ENCODE measurements around the gene FBXO44.
"Not testable (repeated sequence)": the region's sequence is repeated elsewhere in the genome, so short reads cannot be mapped to it uniquely, and the experiment has no call there.

The FBXO44 gene

GRCh38 chr1:11640944-11641343 is 13.7 kb upstream of the FBXO44 start:
- Histone ChIP-seq H3K27me3 (ENCODE audit: control insufficient read depth, insufficient read depth, low read length) (no peaks in the 10 kb centered on the region), H3K9ac (ENCODE audit: low read length) (no peak overlapping the region), H3K27ac (ENCODE audit: low read length) (no peak overlapping the region), H3K9me3 (ENCODE audit: control insufficient read depth, low read depth, low read length) (no peaks in the 10 kb centered on the region), H3K4me1 (ENCODE audit: control insufficient read depth, low read depth, low read length) (no peaks in the 10 kb centered on the region), H3K4me3 (ENCODE audit: low read length) (no peak overlapping the region), H3K36me3 (ENCODE audit: control insufficient read depth, low read depth, low read length) (no peaks in the 10 kb centered on the region)

- H3K9ac ChIP-seq (ENCODE audit: low read length), result no peak overlapping the region
- H3K36me3 ChIP-seq (ENCODE audit: control insufficient read depth, low read depth, low read length), result no peaks in the 10 kb centered on the region
- H3K27me3 ChIP-seq (ENCODE audit: control insufficient read depth, insufficient read depth, low read length), result no peaks in the 10 kb centered on the region
- H3K9me3 ChIP-seq (ENCODE audit: control insufficient read depth, low read depth, low read length), result no peaks in the 10 kb centered on the region
- H3K4me3 ChIP-seq (ENCODE audit: low read length), result no peak overlapping the region
- H3K27ac ChIP-seq (ENCODE audit: low read length), result no peak overlapping the region
- no peaks in the 10 kb centered on the region for H3K4me1 ChIP-seq (ENCODE audit: control insufficient read depth, low read depth, low read length)
These were observed 12.8 kb upstream of the FBXO44 start for GRCh38 chr1:11641776-11642305.

- H3K9me3 ChIP-seq (ENCODE audit: control insufficient read depth, low read depth, low read length); H3K4me1 ChIP-seq (ENCODE audit: control insufficient read depth, low read depth, low read length); H3K9ac ChIP-seq (ENCODE audit: low read length); H3K27ac ChIP-seq (ENCODE audit: low read length); H3K4me3 ChIP-seq (ENCODE audit: low read length); H3K36me3 ChIP-seq (ENCODE audit: control insufficient read depth, low read depth, low read length); H3K27me3 ChIP-seq (ENCODE audit: control insufficient read depth, insufficient read depth, low read length): not testable (repeated sequence)
These were observed 12.2 kb upstream of the FBXO44 start for GRCh38 chr1:11642418-11643017.

- H3K4me3 ChIP-seq (ENCODE audit: low read length), result no peak overlapping the region
- H3K27me3 ChIP-seq (ENCODE audit: control insufficient read depth, insufficient read depth, low read length), result no peaks in the 10 kb centered on the region
- H3K9me3 ChIP-seq (ENCODE audit: control insufficient read depth, low read depth, low read length), result no peaks in the 10 kb centered on the region
- H3K9ac ChIP-seq (ENCODE audit: low read length), result no peak overlapping the region
- H3K36me3 ChIP-seq (ENCODE audit: control insufficient read depth, low read depth, low read length), result no peaks in the 10 kb centered on the region
- H3K27ac ChIP-seq (ENCODE audit: low read length), result no peak overlapping the region
- no peaks in the 10 kb centered on the region for H3K4me1 ChIP-seq (ENCODE audit: control insufficient read depth, low read depth, low read length)
These were observed 10.9 kb upstream of the FBXO44 start for GRCh38 chr1:11643782-11644181.

DNA sequence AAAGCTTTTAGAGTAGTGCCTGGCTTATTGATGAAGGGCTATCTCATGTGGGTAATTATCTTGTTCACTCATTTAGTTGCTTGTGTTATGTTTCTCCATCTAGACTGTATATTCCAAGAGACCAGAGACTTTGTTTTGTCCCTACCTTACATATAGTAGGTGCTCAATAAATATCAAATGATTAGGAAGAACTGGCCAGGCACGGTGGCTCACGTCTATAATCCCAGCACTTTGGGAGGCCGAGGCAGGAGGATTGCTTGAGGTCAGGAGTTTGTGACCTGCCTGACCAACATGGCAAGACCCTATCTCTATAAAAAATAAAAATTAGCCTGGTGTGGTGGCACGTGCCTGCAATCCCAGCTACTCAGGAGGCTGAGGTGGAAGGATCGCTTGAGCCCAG is 9.4 kb upstream of the FBXO44 start:
- no peaks in the 10 kb centered on the region for H3K4me1 ChIP-seq (ENCODE audit: control insufficient read depth, low read depth, low read length)
- H3K27me3 ChIP-seq (ENCODE audit: control insufficient read depth, insufficient read depth, low read length), result peaks cover 11% of the 10 kb centered on the region
- H3K9ac ChIP-seq (ENCODE audit: low read length), result no peak overlapping the region
- no peak overlapping the region for H3K27ac ChIP-seq (ENCODE audit: low read length)
- no peaks in the 10 kb centered on the region for H3K9me3 ChIP-seq (ENCODE audit: control insufficient read depth, low read depth, low read length)
- no peaks in the 10 kb centered on the region for H3K36me3 ChIP-seq (ENCODE audit: control insufficient read depth, low read depth, low read length)
- no peak overlapping the region for H3K4me3 ChIP-seq (ENCODE audit: low read length)

DNA sequence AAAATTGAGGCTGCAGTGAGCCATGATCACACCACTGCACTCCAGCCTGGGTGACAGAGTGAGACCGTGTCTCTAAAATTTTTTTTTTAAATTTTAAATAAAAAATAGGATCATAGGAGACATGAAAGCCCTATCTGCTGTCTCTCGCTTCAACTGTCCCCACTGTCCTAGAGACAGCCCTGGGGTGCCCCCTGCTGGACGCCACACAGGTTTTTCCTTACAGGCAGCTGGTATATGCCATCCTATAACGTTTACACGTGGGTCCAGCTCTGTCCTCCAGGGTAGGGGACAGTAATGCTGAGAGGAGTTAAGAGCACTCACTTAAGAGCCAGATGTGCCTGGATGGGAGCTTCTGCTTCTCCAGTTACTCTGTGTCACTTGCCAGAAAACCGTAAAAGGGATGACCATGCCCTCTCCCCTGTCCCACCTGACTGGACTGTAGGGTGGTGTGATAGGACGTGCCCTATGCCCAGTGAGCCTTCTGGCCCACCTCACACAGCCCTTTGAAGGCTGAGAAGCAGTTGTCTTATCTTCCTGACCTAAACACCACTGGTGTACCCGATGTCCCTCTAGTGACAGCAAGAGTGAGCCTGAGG is 8.9 kb upstream of the FBXO44 start:
- H3K27me3 ChIP-seq (ENCODE audit: control insufficient read depth, insufficient read depth, low read length), result peaks cover 16% of the 10 kb centered on the region
- no peak overlapping the region for H3K27ac ChIP-seq (ENCODE audit: low read length)
- H3K4me1 ChIP-seq (ENCODE audit: control insufficient read depth, low read depth, low read length), result no peaks in the 10 kb centered on the region
- no peaks in the 10 kb centered on the region for H3K9me3 ChIP-seq (ENCODE audit: control insufficient read depth, low read depth, low read length)
- no peak overlapping the region for H3K9ac ChIP-seq (ENCODE audit: low read length)
- no peak overlapping the region for H3K4me3 ChIP-seq (ENCODE audit: low read length)
- H3K36me3 ChIP-seq (ENCODE audit: control insufficient read depth, low read depth, low read length), result no peaks in the 10 kb centered on the region

GRCh38 chr1:11646317-11646716 is 8.4 kb upstream of the FBXO44 start:
- H3K27ac ChIP-seq (ENCODE audit: low read length), result no peak overlapping the region
- H3K9ac ChIP-seq (ENCODE audit: low read length), result no peak overlapping the region
- H3K27me3 ChIP-seq (ENCODE audit: control insufficient read depth, insufficient read depth, low read length), result peaks cover 22% of the 10 kb centered on the region
- no peaks in the 10 kb centered on the region for H3K36me3 ChIP-seq (ENCODE audit: control insufficient read depth, low read depth, low read length)
- H3K4me3 ChIP-seq (ENCODE audit: low read length), result no peak overlapping the region
- no peaks in the 10 kb centered on the region for H3K4me1 ChIP-seq (ENCODE audit: control insufficient read depth, low read depth, low read length)
- no peaks in the 10 kb centered on the region for H3K9me3 ChIP-seq (ENCODE audit: control insufficient read depth, low read depth, low read length)

DNA sequence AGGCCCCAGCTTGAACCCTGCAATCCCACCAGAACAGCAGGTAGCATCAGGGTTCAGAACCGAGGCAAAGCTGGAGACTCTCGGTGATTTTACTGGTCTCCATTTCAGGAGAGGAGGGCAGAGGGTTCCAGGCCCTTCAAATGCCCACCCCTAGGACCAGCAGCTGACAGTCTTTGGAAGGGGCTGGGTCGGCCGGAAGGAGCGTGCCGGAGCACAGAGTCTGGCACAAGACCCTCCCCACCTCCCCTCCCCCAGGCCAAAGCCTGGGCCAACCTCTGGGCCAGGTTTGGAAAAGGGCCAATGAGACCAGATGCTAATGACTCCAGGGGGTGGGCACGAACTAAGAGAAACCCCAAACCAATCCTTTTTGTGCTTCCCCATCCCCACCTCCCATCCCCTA is 7.3 kb upstream of the FBXO44 start:
- Histone ChIP-seq H3K4me3 (ENCODE audit: low read length) (no peak overlapping the region), H3K9me3 (ENCODE audit: control insufficient read depth, low read depth, low read length) (no peaks in the 10 kb centered on the region), H3K27me3 (ENCODE audit: control insufficient read depth, insufficient read depth, low read length) (peaks cover 32% of the 10 kb centered on the region), H3K36me3 (ENCODE audit: control insufficient read depth, low read depth, low read length) (no peaks in the 10 kb centered on the region), H3K9ac (ENCODE audit: low read length) (no peak overlapping the region), H3K4me1 (ENCODE audit: control insufficient read depth, low read depth, low read length) (no peaks in the 10 kb centered on the region), H3K27ac (ENCODE audit: low read length) (no peak overlapping the region)

- Histone ChIP-seq H3K9me3 (ENCODE audit: control insufficient read depth, low read depth, low read length) (no peaks in the 10 kb centered on the region), H3K36me3 (ENCODE audit: control insufficient read depth, low read depth, low read length) (no peaks in the 10 kb centered on the region), H3K27me3 (ENCODE audit: control insufficient read depth, insufficient read depth, low read length) (peaks cover 39% of the 10 kb centered on the region), H3K27ac (ENCODE audit: low read length) (no peak overlapping the region), H3K4me3 (ENCODE audit: low read length) (no peak overlapping the region), H3K9ac (ENCODE audit: low read length) (no peak overlapping the region), H3K4me1 (ENCODE audit: control insufficient read depth, low read depth, low read length) (peaks cover 4% of the 10 kb centered on the region)
These were observed 6.6 kb upstream of the FBXO44 start for GRCh38 chr1:11648039-11648438.

- Histone ChIP-seq H3K9me3 (ENCODE audit: control insufficient read depth, low read depth, low read length) (no peaks in the 10 kb centered on the region), H3K9ac (ENCODE audit: low read length) (no peak overlapping the region), H3K27ac (ENCODE audit: low read length) (no peak overlapping the region), H3K27me3 (ENCODE audit: control insufficient read depth, insufficient read depth, low read length) (peaks cover 46% of the 10 kb centered on the region), H3K36me3 (ENCODE audit: control insufficient read depth, low read depth, low read length) (no peaks in the 10 kb centered on the region), H3K4me3 (ENCODE audit: low read length) (peak overlapping the region; percentile 27), H3K4me1 (ENCODE audit: control insufficient read depth, low read depth, low read length) (peaks cover 7% of the 10 kb centered on the region)
These were observed 5.9 kb upstream of the FBXO44 start for GRCh38 chr1:11648732-11649158.

GRCh38 chr1:11649237-11649623 is 5.4 kb upstream of the FBXO44 start:
- H3K9ac ChIP-seq (ENCODE audit: low read length), result no peak overlapping the region
- no peaks in the 10 kb centered on the region for H3K9me3 ChIP-seq (ENCODE audit: control insufficient read depth, low read depth, low read length)
- no peak overlapping the region for H3K4me3 ChIP-seq (ENCODE audit: low read length)
- H3K36me3 ChIP-seq (ENCODE audit: control insufficient read depth, low read depth, low read length), result no peaks in the 10 kb centered on the region
- H3K27ac ChIP-seq (ENCODE audit: low read length), result no peak overlapping the region
- peaks cover 7% of the 10 kb centered on the region for H3K4me1 ChIP-seq (ENCODE audit: control insufficient read depth, low read depth, low read length)
- H3K27me3 ChIP-seq (ENCODE audit: control insufficient read depth, insufficient read depth, low read length), result peaks cover 50% of the 10 kb centered on the region
